Endodermal cell (in vitro differentiated cells): ENCODE data around the gene SNAPC5. TPM values are rescaled to one million over a fixed set of nuclear protein-coding genes. Genes with fewer than 3 reads are reported as not detected.

Experiments used
- DNase-seq: peaks from one replicate; pipeline ENCODE4 v3.0.0-alpha.2; 2017
- H3K27ac ChIP-seq: 2 replicates; pipeline ENCODE4 v1.5.1; 2013; ENCODE audit warnings: mild to moderate bottlenecking, low read depth, low read length, moderate library complexity
- H3K27me3 ChIP-seq: 2 replicates; pipeline ENCODE4 v1.6.1; 2013; ENCODE audit warnings: mild to moderate bottlenecking, low read length, moderate library complexity; ENCODE audit not compliant: insufficient read depth, control insufficient read depth, poor library complexity, severe bottlenecking
- H3K36me3 ChIP-seq: 2 replicates; pipeline ENCODE4 v1.7.0; 2013; ENCODE audit warnings: mild to moderate bottlenecking, low read length, moderate library complexity; ENCODE audit not compliant: control insufficient read depth, insufficient read depth
- H3K4me1 ChIP-seq: one replicate; pipeline ENCODE4 v1.7.0; 2013; ENCODE audit warnings: low read length; ENCODE audit not compliant: control insufficient read depth, insufficient read depth
- H3K4me3 ChIP-seq: 2 replicates; pipeline ENCODE4 v1.5.1; 2013; ENCODE audit warnings: mild to moderate bottlenecking, low read length, moderate library complexity
- H3K9ac ChIP-seq: 2 replicates; pipeline ENCODE4 v1.6.1; 2013; ENCODE audit warnings: mild to moderate bottlenecking, low read length, moderate library complexity; ENCODE audit not compliant: poor library complexity, severe bottlenecking; ENCODE audit errors: extremely low read depth
- H3K9me3 ChIP-seq: 2 replicates; pipeline ENCODE4 v1.6.1; 2013; ENCODE audit warnings: mild to moderate bottlenecking, low read length, moderate library complexity; ENCODE audit not compliant: control insufficient read depth
- H3K27ac Mint-ChIP-seq: 2 replicates; pipeline ENCODE4 v1.8.0; 2020; ENCODE audit warnings: mixed read lengths
- H3K27me3 Mint-ChIP-seq: 2 replicates; pipeline ENCODE4 v1.8.0; 2021; ENCODE audit warnings: mild to moderate bottlenecking, mixed read lengths; ENCODE audit not compliant: insufficient read depth
- H3K36me3 Mint-ChIP-seq: 2 replicates; pipeline ENCODE4 v1.8.0; 2020; ENCODE audit warnings: low read depth, mixed read lengths
- H3K4me1 Mint-ChIP-seq: 2 replicates; pipeline ENCODE4 v1.8.0; 2020; ENCODE audit warnings: mixed read lengths
- H3K4me3 Mint-ChIP-seq: 2 replicates; pipeline ENCODE4 v1.8.0; 2020; ENCODE audit warnings: mild to moderate bottlenecking, moderate library complexity, mixed read lengths
- H3K9me3 Mint-ChIP-seq: 2 replicates; pipeline ENCODE4 v1.8.0; 2020; ENCODE audit warnings: mild to moderate bottlenecking, mixed read lengths
- WGBS, 2 experiments: methylation state at CpG; one replicate each; pipeline versions ENCODE4 v1.1.5 to v1.1.7; 2013; ENCODE audit warnings: missing lambda C conversion rate in 2 of 2, mixed read lengths in 1 of 2; ENCODE audit not compliant: insufficient coverage in 1 of 2, insufficient read length in 1 of 2; 5-methylcytosine and 5-hydroxymethylcytosine counted together
- total RNA-seq, 2 donors: library from RNA; stranded (reverse); fragmentation: NEBNext Ultra II Directional in 1 of 2; extraction: Animal tissue kit (Norgen Biotek cat#: 25700) in 1 of 2; gene quantifications; 2 replicates in 1 of 2; 3 replicates in 1 of 2; pipeline ENCODE4 v1.2.1, GENCODE V29; 2021
- TF ChIP-seq, protein P1 (sequence below): fragments of 200-600 bp; sonication (generic); conservative IDR thresholded peaks from 2 replicates; pipeline ENCODE4 v1.5.0; 2021; ENCODE audit warnings: antibody characterized with exemption, mild to moderate bottlenecking

The SNAPC5 gene
- total RNA-seq, 2 donors from 2014 or later = 25.4 to 27.4 TPM

DNA sequence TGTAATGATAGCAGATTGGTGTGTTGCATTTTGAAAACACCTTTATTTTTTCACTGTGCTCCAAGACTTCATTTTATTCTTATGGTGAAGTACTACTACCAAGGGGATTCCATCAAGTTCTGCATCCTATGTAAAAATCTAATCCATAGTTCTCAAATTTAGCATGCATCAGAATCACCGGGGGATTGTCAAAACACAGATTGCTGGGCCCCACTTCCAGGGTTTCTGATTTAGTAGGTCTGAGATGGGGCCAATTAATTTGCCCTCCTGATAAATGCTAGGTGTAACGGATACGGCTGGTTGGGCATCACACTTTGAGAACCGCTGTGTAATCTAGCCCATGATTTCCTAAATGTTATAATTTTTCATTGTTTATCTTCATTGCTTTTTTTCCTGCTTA, 8.3 kb upstream of the SNAPC5 start:
- Histone ChIP-seq H3K4me3 (peak overlapping the region; percentile 96), H3K27me3 (no peaks in the 10 kb centered on the region), H3K27ac (no peak overlapping the region), H3K4me1 (no peaks in the 10 kb centered on the region), H3K9ac (peak overlapping the region; percentile 96), H3K36me3 (peaks cover 49% of the 10 kb centered on the region), H3K9me3 (no peaks in the 10 kb centered on the region)
- Mint-ChIP-seq H3K27ac (peak overlapping the region; percentile 98), H3K4me1 (peaks cover 37% of the 10 kb centered on the region), H3K9me3 (no peaks in the 10 kb centered on the region), H3K27me3 (no peaks in the 10 kb centered on the region), H3K36me3 (peaks cover 44% of the 10 kb centered on the region), H3K4me3 (peak overlapping the region; percentile 91)
- TF ChIP-seq, protein P1, sequence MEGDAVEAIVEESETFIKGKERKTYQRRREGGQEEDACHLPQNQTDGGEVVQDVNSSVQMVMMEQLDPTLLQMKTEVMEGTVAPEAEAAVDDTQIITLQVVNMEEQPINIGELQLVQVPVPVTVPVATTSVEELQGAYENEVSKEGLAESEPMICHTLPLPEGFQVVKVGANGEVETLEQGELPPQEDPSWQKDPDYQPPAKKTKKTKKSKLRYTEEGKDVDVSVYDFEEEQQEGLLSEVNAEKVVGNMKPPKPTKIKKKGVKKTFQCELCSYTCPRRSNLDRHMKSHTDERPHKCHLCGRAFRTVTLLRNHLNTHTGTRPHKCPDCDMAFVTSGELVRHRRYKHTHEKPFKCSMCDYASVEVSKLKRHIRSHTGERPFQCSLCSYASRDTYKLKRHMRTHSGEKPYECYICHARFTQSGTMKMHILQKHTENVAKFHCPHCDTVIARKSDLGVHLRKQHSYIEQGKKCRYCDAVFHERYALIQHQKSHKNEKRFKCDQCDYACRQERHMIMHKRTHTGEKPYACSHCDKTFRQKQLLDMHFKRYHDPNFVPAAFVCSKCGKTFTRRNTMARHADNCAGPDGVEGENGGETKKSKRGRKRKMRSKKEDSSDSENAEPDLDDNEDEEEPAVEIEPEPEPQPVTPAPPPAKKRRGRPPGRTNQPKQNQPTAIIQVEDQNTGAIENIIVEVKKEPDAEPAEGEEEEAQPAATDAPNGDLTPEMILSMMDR = no peak
- DNase-seq = no peak
- 60 to 73% methylated on average over 4 of the region's 4 CpGs for WGBS, 2 experiments

- Histone ChIP-seq H3K36me3 (peaks cover 49% of the 10 kb centered on the region), H3K9me3 (no peaks in the 10 kb centered on the region), H3K4me1 (no peaks in the 10 kb centered on the region), H3K9ac (peak overlapping the region; percentile 96), H3K27me3 (no peaks in the 10 kb centered on the region), H3K4me3 (peak overlapping the region; percentile 96), H3K27ac (peak overlapping the region; percentile 84)
- peak overlapping the region; percentile 98 for H3K27ac Mint-ChIP-seq
- peak overlapping the region; percentile 91 for H3K4me3 Mint-ChIP-seq
- H3K27me3 Mint-ChIP-seq = no peaks in the 10 kb centered on the region
- H3K9me3 Mint-ChIP-seq = no peaks in the 10 kb centered on the region
- no peak for DNase-seq
- peaks cover 37% of the 10 kb centered on the region for H3K4me1 Mint-ChIP-seq
- 1% methylated on average over 11 to 13 of the region's 13 CpGs for WGBS, 2 experiments
- H3K36me3 Mint-ChIP-seq = peaks cover 48% of the 10 kb centered on the region
- TF ChIP-seq, protein P1 = no peak
Observed at GRCh38 chr15:66505430-66505811, 7.9 kb upstream of the SNAPC5 start.

DNA sequence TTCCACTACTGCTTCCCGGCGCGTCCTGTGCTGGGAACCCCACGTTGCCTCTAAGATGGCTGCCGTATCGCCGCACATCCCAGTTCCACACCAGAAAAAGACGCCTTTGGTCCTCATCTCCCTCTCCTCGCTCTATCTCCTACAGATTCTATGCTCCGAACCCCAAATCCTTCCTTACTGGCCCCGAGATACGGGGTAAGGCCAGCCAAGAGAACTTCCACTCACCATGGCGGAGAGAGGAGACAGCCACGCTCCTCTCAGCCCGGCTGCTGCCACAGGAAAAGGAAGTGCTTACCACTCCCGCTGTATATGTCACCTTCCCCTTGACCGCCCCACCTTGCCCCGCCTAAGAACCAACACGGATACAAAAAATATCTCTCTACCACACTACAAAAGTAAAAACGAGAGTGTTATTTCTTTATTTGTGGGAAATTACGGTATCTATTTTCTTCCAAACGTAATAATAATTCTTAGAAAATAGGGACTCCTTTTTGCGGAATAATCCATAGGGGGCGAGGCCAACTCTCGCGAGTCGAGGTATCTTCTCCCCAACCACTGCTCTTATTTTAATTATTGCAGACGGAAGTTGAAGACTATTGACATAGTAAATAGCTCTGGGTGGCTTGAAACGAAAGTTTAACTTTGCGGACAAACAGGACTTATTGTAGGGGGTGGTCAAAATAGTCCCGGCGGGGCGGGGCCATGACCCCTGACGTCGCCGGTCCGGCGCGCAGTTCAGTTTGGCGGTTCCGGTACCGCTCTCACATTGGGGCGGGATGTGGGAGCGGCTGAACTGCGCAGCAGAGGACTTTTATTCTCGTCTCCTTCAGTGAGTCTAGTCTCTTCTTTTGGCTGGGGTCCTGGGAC, 7.2 kb upstream of the SNAPC5 start, which contains the start of the genes RPL4 and ZWILCH:
TSS of gene RPL4 (minus strand) at position 293 of the 867 bp plus-strand sequence. CDS start at position 228, 65 bp downstream.
TSS of gene ZWILCH (plus strand) at position 764 of the 867 bp plus-strand sequence. CDS start at position 777, 13 bp downstream.
- peaks cover 53% of the 10 kb centered on the region for H3K36me3 ChIP-seq
- H3K9me3 Mint-ChIP-seq = no peaks in the 10 kb centered on the region
- peaks cover 37% of the 10 kb centered on the region for H3K4me1 Mint-ChIP-seq
- H3K4me3 ChIP-seq = peak within 1 kb of the TSS; percentile 96
- DNase-seq = peak; percentile 86
- H3K4me1 ChIP-seq = no peaks in the 10 kb centered on the region
- no peaks in the 10 kb centered on the region for H3K27me3 ChIP-seq
- H3K27me3 Mint-ChIP-seq = no peaks in the 10 kb centered on the region
- TF ChIP-seq, protein P1 = no peak
- H3K9me3 ChIP-seq = no peaks in the 10 kb centered on the region
- H3K27ac ChIP-seq = peak within 1 kb of the TSS; percentile 84
- peak within 1 kb of the TSS; percentile 91 for H3K4me3 Mint-ChIP-seq
- peak within 1 kb of the TSS; percentile 98 for H3K27ac Mint-ChIP-seq
- peak within 1 kb of the TSS; percentile 96 for H3K9ac ChIP-seq
- 0% methylated on average over 27 to 41 of the region's 46 CpGs for WGBS, 2 experiments
- H3K36me3 Mint-ChIP-seq = peaks cover 55% of the 10 kb centered on the region
